SK-N-SH treated with all-trans-retinoic acid at 6 μM for 48 hours (cell line): ENCODE data around the gene FDX1.

Experiments
- ATAC-seq: fragments of 200-7000 bp; cut with Tn5 transposase; 3 replicates; pipeline ENCODE4 v1.9.1; 2020; ENCODE audit warnings: mild to moderate bottlenecking, moderate library complexity
- ARNTL ChIP-seq: fragments of 450-650 bp; formaldehyde crosslinking; IDR thresholded peaks from 2 replicates; pipeline ENCODE4 v1.5.0; 2020; ENCODE audit warnings: low read depth, mild to moderate bottlenecking, moderate library complexity, borderline replicate concordance
- BACH2 ChIP-seq: fragments of 250-450 bp; sonication (Bioruptor Pico); IDR thresholded peaks from 2 replicates; pipeline ENCODE4 v1.9.0; 2021; ENCODE audit warnings: mild to moderate bottlenecking, borderline replicate concordance
- CREB5 ChIP-seq: fragments of 250-450 bp; sonication (Bioruptor Pico); IDR thresholded peaks from 2 replicates; pipeline ENCODE4 v1.5.1; 2020; ENCODE audit warnings: low read depth, mild to moderate bottlenecking, moderate library complexity
- CSDC2 ChIP-seq: fragments of 250-450 bp; sonication (Bioruptor Pico); IDR thresholded peaks from 2 replicates; pipeline ENCODE4 v1.5.0; 2020; ENCODE audit warnings: mild to moderate bottlenecking, moderate library complexity
- ISL1 ChIP-seq: fragments of 250-450 bp; sonication (Bioruptor Pico); IDR thresholded peaks from 2 replicates; pipeline ENCODE4 v2.1.2; 2022; ENCODE audit warnings: mild to moderate bottlenecking, moderate library complexity
- OSR1 ChIP-seq: fragments of 250-450 bp; sonication (Bioruptor Pico); IDR thresholded peaks from 2 replicates; pipeline ENCODE4 v1.8.0; 2022; ENCODE audit warnings: moderate library complexity, mild to moderate bottlenecking, inconsistent platforms
- PATZ1 ChIP-seq: fragments of 250-450 bp; sonication (Bioruptor Pico); IDR thresholded peaks from 2 replicates; pipeline ENCODE4 v1.8.0; 2020; ENCODE audit warnings: mild to moderate bottlenecking, moderate library complexity, borderline replicate concordance
- POU6F1 ChIP-seq: fragments of 250-450 bp; sonication (Bioruptor Pico); IDR thresholded peaks from 2 replicates; pipeline ENCODE4 v1.8.0; 2021; ENCODE audit warnings: low read depth, mild to moderate bottlenecking, moderate library complexity, borderline replicate concordance
- PPARA ChIP-seq: fragments of 250-450 bp; sonication (Bioruptor Pico); IDR thresholded peaks from 2 replicates; pipeline ENCODE4 v1.5.0; 2020; ENCODE audit warnings: mild to moderate bottlenecking, borderline replicate concordance
- RARB ChIP-seq: fragments of 250-450 bp; sonication (Bioruptor Pico); IDR thresholded peaks from 2 replicates; pipeline ENCODE4 v1.8.0; 2021; ENCODE audit warnings: mild to moderate bottlenecking, moderate library complexity
- SNAI2 ChIP-seq: fragments of 250-450 bp; sonication (Bioruptor Pico); IDR thresholded peaks from 2 replicates; pipeline ENCODE4 v1.5.0; 2020; ENCODE audit warnings: mild to moderate bottlenecking, moderate library complexity
- TCF4 ChIP-seq: fragments of 250-450 bp; sonication (Bioruptor Pico); IDR thresholded peaks from 2 replicates; pipeline ENCODE4 v1.8.0; 2021; ENCODE audit warnings: mild to moderate bottlenecking, moderate library complexity, borderline replicate concordance
- TOX ChIP-seq: fragments of 250-450 bp; sonication (Bioruptor Pico); IDR thresholded peaks from 2 replicates; pipeline ENCODE4 v1.8.0; 2021; ENCODE audit warnings: mild to moderate bottlenecking, moderate library complexity, borderline replicate concordance
- ZC3H10 ChIP-seq: fragments of 250-450 bp; sonication (Bioruptor Pico); IDR thresholded peaks from 2 replicates; pipeline ENCODE4 v1.5.1; 2021; ENCODE audit warnings: mild to moderate bottlenecking, moderate library complexity
- ZFP3 ChIP-seq: fragments of 250-450 bp; sonication (Bioruptor Pico); IDR thresholded peaks from 2 replicates; pipeline ENCODE4 v1.5.0; 2020; ENCODE audit warnings: mild to moderate bottlenecking, moderate library complexity
- ZFP30 ChIP-seq: fragments of 450-650 bp; formaldehyde crosslinking; IDR thresholded peaks from 2 replicates; pipeline ENCODE4 v1.5.0; 2022; ENCODE audit warnings: mild to moderate bottlenecking, moderate library complexity
- ZNF565 ChIP-seq: fragments of 450-650 bp; formaldehyde crosslinking; conservative IDR thresholded peaks from 2 replicates; pipeline ENCODE4 v1.5.0; 2020; ENCODE audit warnings: low read depth, mild to moderate bottlenecking, moderate library complexity
- ZNF70 ChIP-seq: fragments of 450-650 bp; formaldehyde crosslinking; IDR thresholded peaks from 2 replicates; pipeline ENCODE4 v1.5.0; 2020; ENCODE audit warnings: mild to moderate bottlenecking, moderate library complexity
- ZNF8 ChIP-seq: fragments of 450-650 bp; formaldehyde crosslinking; IDR thresholded peaks from 2 replicates; pipeline ENCODE4 v1.5.0; 2020; ENCODE audit warnings: mild to moderate bottlenecking, moderate library complexity
- TF ChIP-seq, protein P1 (sequence below): fragments of 250-450 bp; sonication (Bioruptor Pico); IDR thresholded peaks from 2 replicates; pipeline ENCODE4 v1.5.0; 2020; ENCODE audit warnings: mild to moderate bottlenecking, moderate library complexity
- TF ChIP-seq, protein P2 (sequence below): fragments of 250-450 bp; sonication (Bioruptor Pico); IDR thresholded peaks from 2 replicates; pipeline ENCODE4 v1.5.1; 2021; ENCODE audit warnings: mild to moderate bottlenecking, moderate library complexity

Gene FDX1

GRCh38 chr11:110446594-110446993 is 16.8 kb downstream of the FDX1 start:
- TF ChIP-seq CSDC2 (CRISPR knock-in tag) (no peak), TOX (no peak), POU6F1 (CRISPR knock-in tag) (no peak), ARNTL (CRISPR knock-in tag) (no peak), ZNF8 (CRISPR knock-in tag) (no peak)
- ATAC-seq = no peak

DNA sequence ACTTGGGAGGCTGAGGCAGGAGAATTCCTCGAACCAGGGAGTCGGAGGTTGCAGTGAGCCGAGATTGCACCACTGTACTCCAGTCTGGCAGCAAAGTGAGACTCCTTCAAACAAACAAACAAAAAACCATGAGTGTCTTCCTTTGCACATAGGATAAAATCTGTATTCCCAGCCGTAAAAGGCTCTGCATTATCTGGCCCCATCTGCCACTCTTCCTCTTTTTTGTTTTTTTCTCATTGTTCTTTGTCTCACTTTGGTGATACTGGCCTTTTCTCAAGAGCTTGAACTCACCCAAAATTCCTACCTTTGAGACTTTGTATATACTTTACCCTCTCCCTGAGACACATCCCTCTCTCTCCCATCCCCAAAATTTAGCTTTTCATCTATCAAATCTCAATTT is 17.6 kb downstream of the FDX1 start:
- no peak for TF ChIP-seq TOX
- TF ChIP-seq PPARA = no peak
- no peak for TF ChIP-seq ZNF565
- TF ChIP-seq OSR1 (CRISPR knock-in tag) = no peak
- TF ChIP-seq ZNF70 (CRISPR knock-in tag) = no peak
- no peak for TF ChIP-seq CREB5 (CRISPR knock-in tag)
- no peak for TF ChIP-seq SNAI2 (CRISPR knock-in tag)
- TF ChIP-seq PATZ1 (CRISPR knock-in tag) = no peak
- no peak for TF ChIP-seq ZFP3 (CRISPR knock-in tag)
- TF ChIP-seq ZFP30 (CRISPR knock-in tag) = no peak
- TF ChIP-seq BACH2 = no peak
- no peak for TF ChIP-seq ARNTL (CRISPR knock-in tag)
- no peak for TF ChIP-seq RARB
- TF ChIP-seq, protein P1, sequence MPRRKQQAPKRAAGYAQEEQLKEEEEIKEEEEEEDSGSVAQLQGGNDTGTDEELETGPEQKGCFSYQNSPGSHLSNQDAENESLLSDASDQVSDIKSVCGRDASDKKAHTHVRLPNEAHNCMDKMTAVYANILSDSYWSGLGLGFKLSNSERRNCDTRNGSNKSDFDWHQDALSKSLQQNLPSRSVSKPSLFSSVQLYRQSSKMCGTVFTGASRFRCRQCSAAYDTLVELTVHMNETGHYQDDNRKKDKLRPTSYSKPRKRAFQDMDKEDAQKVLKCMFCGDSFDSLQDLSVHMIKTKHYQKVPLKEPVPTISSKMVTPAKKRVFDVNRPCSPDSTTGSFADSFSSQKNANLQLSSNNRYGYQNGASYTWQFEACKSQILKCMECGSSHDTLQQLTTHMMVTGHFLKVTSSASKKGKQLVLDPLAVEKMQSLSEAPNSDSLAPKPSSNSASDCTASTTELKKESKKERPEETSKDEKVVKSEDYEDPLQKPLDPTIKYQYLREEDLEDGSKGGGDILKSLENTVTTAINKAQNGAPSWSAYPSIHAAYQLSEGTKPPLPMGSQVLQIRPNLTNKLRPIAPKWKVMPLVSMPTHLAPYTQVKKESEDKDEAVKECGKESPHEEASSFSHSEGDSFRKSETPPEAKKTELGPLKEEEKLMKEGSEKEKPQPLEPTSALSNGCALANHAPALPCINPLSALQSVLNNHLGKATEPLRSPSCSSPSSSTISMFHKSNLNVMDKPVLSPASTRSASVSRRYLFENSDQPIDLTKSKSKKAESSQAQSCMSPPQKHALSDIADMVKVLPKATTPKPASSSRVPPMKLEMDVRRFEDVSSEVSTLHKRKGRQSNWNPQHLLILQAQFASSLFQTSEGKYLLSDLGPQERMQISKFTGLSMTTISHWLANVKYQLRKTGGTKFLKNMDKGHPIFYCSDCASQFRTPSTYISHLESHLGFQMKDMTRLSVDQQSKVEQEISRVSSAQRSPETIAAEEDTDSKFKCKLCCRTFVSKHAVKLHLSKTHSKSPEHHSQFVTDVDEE (CRISPR knock-in tag) = no peak
- TF ChIP-seq CSDC2 (CRISPR knock-in tag) = no peak
- TF ChIP-seq TCF4 = no peak
- TF ChIP-seq, protein P2, sequence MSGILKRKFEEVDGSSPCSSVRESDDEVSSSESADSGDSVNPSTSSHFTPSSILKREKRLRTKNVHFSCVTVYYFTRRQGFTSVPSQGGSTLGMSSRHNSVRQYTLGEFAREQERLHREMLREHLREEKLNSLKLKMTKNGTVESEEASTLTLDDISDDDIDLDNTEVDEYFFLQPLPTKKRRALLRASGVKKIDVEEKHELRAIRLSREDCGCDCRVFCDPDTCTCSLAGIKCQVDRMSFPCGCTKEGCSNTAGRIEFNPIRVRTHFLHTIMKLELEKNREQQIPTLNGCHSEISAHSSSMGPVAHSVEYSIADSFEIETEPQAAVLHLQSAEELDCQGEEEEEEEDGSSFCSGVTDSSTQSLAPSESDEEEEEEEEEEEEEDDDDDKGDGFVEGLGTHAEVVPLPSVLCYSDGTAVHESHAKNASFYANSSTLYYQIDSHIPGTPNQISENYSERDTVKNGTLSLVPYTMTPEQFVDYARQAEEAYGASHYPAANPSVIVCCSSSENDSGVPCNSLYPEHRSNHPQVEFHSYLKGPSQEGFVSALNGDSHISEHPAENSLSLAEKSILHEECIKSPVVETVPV (CRISPR knock-in tag) = no peak
- no peak for TF ChIP-seq POU6F1 (CRISPR knock-in tag)
- no peak for TF ChIP-seq ZC3H10 (CRISPR knock-in tag)
- no peak for TF ChIP-seq ISL1 (CRISPR knock-in tag)
- ATAC-seq = no peak
